ENCODE data around the gene TMEM117.

DNA sequence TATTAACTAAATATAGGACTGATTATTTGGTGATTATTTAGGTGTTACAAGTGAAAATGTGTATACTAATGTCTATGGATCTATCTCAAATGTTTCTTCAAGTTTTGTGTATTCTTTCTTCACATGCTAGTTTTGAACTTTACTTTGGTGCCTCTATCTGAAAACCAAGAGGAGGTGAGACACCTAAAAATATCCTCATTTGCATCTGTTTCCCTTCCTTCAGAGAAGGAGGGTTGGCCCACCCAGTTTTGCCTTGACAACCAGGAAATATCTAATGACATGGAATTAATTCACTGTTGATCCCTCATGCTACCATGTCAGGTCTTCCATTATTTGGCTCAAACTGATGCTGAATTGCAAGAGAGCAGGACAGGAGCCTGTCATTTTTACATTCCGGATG, 539.8 kb downstream of the TMEM117 start:
- no peak for TF ChIP-seq ESRRG (CRISPR knock-in tag; IDR thresholded peaks at IDR 0.05)
- no peak for TF ChIP-seq PATZ1 (CRISPR knock-in tag; IDR thresholded peaks at IDR 0.05; ENCODE audit: borderline replicate concordance)
- no peak for TF ChIP-seq ZNF8 (CRISPR knock-in tag; IDR thresholded peaks at IDR 0.05)
- TF ChIP-seq ISL1 (CRISPR knock-in tag; IDR thresholded peaks at IDR 0.05), result no peak
- TF ChIP-seq, protein P1, sequence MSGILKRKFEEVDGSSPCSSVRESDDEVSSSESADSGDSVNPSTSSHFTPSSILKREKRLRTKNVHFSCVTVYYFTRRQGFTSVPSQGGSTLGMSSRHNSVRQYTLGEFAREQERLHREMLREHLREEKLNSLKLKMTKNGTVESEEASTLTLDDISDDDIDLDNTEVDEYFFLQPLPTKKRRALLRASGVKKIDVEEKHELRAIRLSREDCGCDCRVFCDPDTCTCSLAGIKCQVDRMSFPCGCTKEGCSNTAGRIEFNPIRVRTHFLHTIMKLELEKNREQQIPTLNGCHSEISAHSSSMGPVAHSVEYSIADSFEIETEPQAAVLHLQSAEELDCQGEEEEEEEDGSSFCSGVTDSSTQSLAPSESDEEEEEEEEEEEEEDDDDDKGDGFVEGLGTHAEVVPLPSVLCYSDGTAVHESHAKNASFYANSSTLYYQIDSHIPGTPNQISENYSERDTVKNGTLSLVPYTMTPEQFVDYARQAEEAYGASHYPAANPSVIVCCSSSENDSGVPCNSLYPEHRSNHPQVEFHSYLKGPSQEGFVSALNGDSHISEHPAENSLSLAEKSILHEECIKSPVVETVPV (CRISPR knock-in tag; IDR thresholded peaks at IDR 0.05), result no peak

Data from SK-N-SH treated with all-trans-retinoic acid at 6 μM for 48 hours (cell line).